ENCODE measurements around the gene BIRC3.
"Not testable (repeated sequence)": the region's sequence is repeated elsewhere in the genome, so short reads cannot be mapped to it uniquely, and the experiment has no call there.

The BIRC3 gene

GRCh38 chr11:102295045-102295444 is 22.2 kb upstream of the BIRC3 start:
- no peak for DNase-seq (ENCODE audit: low spot score)

- not testable (repeated sequence) for DNase-seq (ENCODE audit: low spot score)
Observed at GRCh38 chr11:102296757-102297156, 20.5 kb upstream of the BIRC3 start.

- DNase-seq (ENCODE audit: low spot score): not testable (repeated sequence)
Observed at GRCh38 chr11:102300837-102301236, 16.4 kb upstream of the BIRC3 start.

- no peak for DNase-seq (ENCODE audit: low spot score)
Observed at GRCh38 chr11:102302241-102302640, 15.0 kb upstream of the BIRC3 start.

GRCh38 chr11:102304686-102305085 is 12.6 kb upstream of the BIRC3 start:
- DNase-seq (ENCODE audit: low spot score): no peak

GRCh38 chr11:102305352-102306047 is 11.8 kb upstream of the BIRC3 start:
- DNase-seq (ENCODE audit: low spot score): no peak

GRCh38 chr11:102306048-102306597 is 11.2 kb upstream of the BIRC3 start:
- no peak for DNase-seq (ENCODE audit: low spot score)

GRCh38 chr11:102306817-102307726 is 10.2 kb upstream of the BIRC3 start:
- DNase-seq (ENCODE audit: low spot score): no peak

- DNase-seq (ENCODE audit: low spot score): no peak
Observed at GRCh38 chr11:102307727-102308038, 9.6 kb upstream of the BIRC3 start.

- no peak for DNase-seq (ENCODE audit: low spot score)
Observed at GRCh38 chr11:102309621-102310541, 7.4 kb upstream of the BIRC3 start.

- DNase-seq (ENCODE audit: low spot score): no peak
Observed at GRCh38 chr11:102312667-102313066, 4.6 kb upstream of the BIRC3 start.

- DNase-seq (ENCODE audit: low spot score): no peak
Observed at GRCh38 chr11:102313238-102313940, 3.9 kb upstream of the BIRC3 start.

GRCh38 chr11:102314784-102315183 is 2.5 kb upstream of the BIRC3 start:
- no peak for DNase-seq (ENCODE audit: low spot score)

GRCh38 chr11:102316346-102316904 is 859 bp upstream of the BIRC3 start:
- DNase-seq (ENCODE audit: low spot score): no peak

- DNase-seq (ENCODE audit: low spot score): no peak
Observed at GRCh38 chr11:102317768-102318103, 452 bp downstream of the BIRC3 start.

- peak; percentile 22 for DNase-seq (ENCODE audit: low spot score)
Observed at GRCh38 chr11:102318469-102318868, 1.2 kb downstream of the BIRC3 start.

GRCh38 chr11:102319544-102319943 is 2.3 kb downstream of the BIRC3 start:
- DNase-seq (ENCODE audit: low spot score): no peak

- DNase-seq (ENCODE audit: low spot score): no peak
Observed at GRCh38 chr11:102320188-102320587, 2.9 kb downstream of the BIRC3 start.

GRCh38 chr11:102320679-102321078 is 3.4 kb downstream of the BIRC3 start:
- DNase-seq (ENCODE audit: low spot score): no peak

- DNase-seq (ENCODE audit: low spot score): no peak
Observed at GRCh38 chr11:102322560-102322959, 5.3 kb downstream of the BIRC3 start.

Data from AG08395 (cell line).